ENCODE results near the gene CEACAM19.

GRCh38 chr19:44627631-44628030, 43.7 kb upstream of the CEACAM19 start:
- no peak for TF ChIP-seq CTCF (conservative IDR thresholded peaks at IDR 0.05; ENCODE audit: low read length)
- TF ChIP-seq EZH2phosphoT487 (IDR thresholded peaks at IDR 0.05; ENCODE audit: borderline replicate concordance) = no peak

All from Loucy (cell line).